ENCODE data around the gene TNNT2. TPM values are rescaled to one million over a fixed set of nuclear protein-coding genes. Genes with fewer than 3 reads are reported as not detected.

Gene TNNT2
- total and polyA plus RNA-seq, 2 of the 13 experiments (the other 11 are each of a cell fraction or from before 2014, with no cell fraction given), result 0.20 to 0.63 TPM

DNA sequence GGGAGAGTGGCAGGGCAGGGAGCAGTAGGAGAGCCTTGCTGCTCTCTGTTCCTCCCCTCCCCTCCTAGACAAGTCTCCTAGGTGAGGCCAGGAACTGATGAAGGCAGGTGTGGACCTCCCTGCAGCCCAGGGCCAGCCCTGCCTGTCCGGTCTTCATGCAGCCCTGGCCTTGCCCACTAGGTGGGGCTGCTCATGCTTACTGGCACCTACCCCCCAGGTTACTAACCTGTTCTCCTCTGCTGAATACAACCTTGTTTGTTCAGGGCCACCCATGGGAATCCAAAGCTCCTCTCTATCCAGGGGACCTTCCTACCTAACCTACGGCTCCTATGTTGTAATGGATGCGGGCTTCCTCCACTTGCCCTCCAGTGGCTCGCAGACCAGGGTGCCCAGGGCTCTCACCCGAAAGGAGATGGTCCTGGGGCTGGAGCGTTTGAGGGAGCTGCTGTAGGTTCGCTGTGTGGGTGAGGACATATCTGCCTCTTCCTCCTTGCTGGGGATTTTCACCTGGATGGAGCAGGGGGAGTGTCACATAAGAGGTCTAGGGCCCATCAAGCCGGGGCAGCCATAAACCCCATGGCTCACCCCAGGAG, 7.9 kb upstream of the TNNT2 start (continued):
- TF ChIP-seq, protein P1, sequence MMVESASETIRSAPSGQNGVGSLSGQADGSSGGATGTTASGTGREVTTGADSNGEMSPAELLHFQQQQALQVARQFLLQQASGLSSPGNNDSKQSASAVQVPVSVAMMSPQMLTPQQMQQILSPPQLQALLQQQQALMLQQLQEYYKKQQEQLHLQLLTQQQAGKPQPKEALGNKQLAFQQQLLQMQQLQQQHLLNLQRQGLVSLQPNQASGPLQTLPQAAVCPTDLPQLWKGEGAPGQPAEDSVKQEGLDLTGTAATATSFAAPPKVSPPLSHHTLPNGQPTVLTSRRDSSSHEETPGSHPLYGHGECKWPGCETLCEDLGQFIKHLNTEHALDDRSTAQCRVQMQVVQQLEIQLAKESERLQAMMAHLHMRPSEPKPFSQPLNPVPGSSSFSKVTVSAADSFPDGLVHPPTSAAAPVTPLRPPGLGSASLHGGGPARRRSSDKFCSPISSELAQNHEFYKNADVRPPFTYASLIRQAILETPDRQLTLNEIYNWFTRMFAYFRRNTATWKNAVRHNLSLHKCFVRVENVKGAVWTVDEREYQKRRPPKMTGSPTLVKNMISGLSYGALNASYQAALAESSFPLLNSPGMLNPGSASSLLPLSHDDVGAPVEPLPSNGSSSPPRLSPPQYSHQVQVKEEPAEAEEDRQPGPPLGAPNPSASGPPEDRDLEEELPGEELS (CRISPR knock-in tag; IDR thresholded peaks at IDR 0.05), result no peak
- TF ChIP-seq ELF4 (CRISPR knock-in tag; IDR thresholded peaks at IDR 0.05; ENCODE audit: borderline replicate concordance) (no peak), ZNF264 (CRISPR knock-in tag; IDR thresholded peaks at IDR 0.05) (no peak), GATA4 (IDR thresholded peaks at IDR 0.05; ENCODE audit: borderline replicate concordance, low read depth) (no peak), SMYD3 (CRISPR knock-in tag; IDR thresholded peaks at IDR 0.05) (no peak), BRF2 (CRISPR knock-in tag; IDR thresholded peaks at IDR 0.05) (no peak), POLR2A (IDR thresholded peaks at IDR 0.05; ENCODE audit: insufficient read depth in 1 of 2, low read depth in 2 of 2, low read length in 2 of 2) (no peak), RFX1 (IDR thresholded peaks at IDR 0.05) (no peak), ZFY (CRISPR knock-in tag; IDR thresholded peaks at IDR 0.05) (no peak), SSRP1 (CRISPR knock-in tag; IDR thresholded peaks at IDR 0.05) (peak; percentile 54; the same call in 1 of the 2 replicates), TMF1 (CRISPR knock-in tag; IDR thresholded peaks at IDR 0.05; ENCODE audit: low read depth) (no peak), SAP130 (CRISPR knock-in tag; IDR thresholded peaks at IDR 0.05; ENCODE audit: low read depth) (0 out of 2 replicates have a peak, but pooled peaks have one; percentile 18), ZBTB37 (CRISPR knock-in tag; IDR thresholded peaks at IDR 0.05) (no peak), SRF (IDR thresholded peaks at IDR 0.05; ENCODE audit: low read depth, low read length) (no peak), ZNF567 (CRISPR knock-in tag; IDR thresholded peaks at IDR 0.05; ENCODE audit: borderline replicate concordance) (no peak), CTCF (CRISPR knock-in tag; IDR thresholded peaks at IDR 0.05) (peak; percentile 95), PTBP1 (IDR thresholded peaks at IDR 0.05; ENCODE audit: low read depth, low read length, poor library complexity, severe bottlenecking) (no peak), ZFP91 (CRISPR knock-in tag; IDR thresholded peaks at IDR 0.05; ENCODE audit: borderline replicate concordance) (peak; percentile 58; the same call in 1 of the 2 replicates), PHF5A (CRISPR knock-in tag; IDR thresholded peaks at IDR 0.05; ENCODE audit: low read depth, unreplicated experiment) (peak; percentile 45), HOXA5 (CRISPR knock-in tag; IDR thresholded peaks at IDR 0.05) (no peak)
- TF ChIP-seq, protein P2, sequence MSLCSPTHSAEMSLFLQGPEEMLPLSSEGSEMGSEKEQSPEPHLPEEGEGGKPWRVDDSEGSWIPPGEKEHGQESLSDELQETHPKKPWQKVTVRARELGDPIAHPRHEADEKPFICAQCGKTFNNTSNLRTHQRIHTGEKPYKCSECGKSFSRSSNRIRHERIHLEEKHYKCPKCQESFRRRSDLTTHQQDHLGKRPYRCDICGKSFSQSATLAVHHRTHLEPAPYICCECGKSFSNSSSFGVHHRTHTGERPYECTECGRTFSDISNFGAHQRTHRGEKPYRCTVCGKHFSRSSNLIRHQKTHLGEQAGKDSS (CRISPR knock-in tag; IDR thresholded peaks at IDR 0.05; ENCODE audit: borderline replicate concordance, low read depth), result peak; percentile 32; the same call in 1 of the 2 replicates
